HG03432 (cell line): Measurements from ENCODE around the gene CLCNKA.
"Not testable (repeated sequence)": the region's sequence is repeated elsewhere in the genome, so short reads cannot be mapped to it uniquely, and the experiment has no call there.

Source experiments
- ATAC-seq: cut with Tn5 transposase; IDR thresholded peaks from one replicate; pipeline ENCODE4 v1.9.1; 2021; ENCODE audit warnings: mild to moderate bottlenecking, moderate library complexity; ENCODE audit not compliant: unreplicated experiment

CLCNKA gene

DNA sequence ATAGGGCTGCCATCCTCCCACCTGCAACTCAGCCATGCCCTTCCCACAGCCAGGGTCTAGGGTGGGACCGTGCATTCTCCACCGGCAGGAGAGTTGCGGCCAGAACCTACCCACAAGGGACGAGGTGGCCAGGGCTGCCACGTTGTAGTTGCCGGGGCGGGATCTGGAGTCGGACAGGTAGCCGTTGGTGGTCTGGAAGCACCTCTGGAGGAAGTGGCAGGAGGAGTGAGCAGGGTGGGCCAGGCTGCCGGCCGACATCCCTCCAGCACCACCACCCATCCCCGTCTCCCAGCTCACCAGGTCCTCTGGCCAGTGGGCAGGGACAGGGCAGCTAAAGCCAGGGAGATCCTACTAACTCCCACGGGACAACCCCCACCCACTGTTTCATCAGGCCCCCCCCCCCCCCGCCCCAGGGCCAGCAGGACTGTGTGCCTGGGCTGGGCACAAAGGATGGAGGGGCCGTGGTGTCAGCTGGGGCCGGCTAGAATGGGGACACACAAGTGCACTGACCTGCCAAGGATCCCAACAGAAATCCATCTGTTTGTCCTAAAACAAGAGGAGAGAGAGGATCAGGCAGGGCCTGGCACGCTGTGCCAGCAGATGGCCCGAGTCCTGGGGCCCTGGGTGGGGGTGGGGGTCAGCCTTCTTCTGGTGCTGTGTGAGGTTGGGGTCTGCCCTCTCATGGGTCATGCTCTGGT is 40.3 kb downstream of the CLCNKA start:
- ATAC-seq, result not testable (repeated sequence)

DNA sequence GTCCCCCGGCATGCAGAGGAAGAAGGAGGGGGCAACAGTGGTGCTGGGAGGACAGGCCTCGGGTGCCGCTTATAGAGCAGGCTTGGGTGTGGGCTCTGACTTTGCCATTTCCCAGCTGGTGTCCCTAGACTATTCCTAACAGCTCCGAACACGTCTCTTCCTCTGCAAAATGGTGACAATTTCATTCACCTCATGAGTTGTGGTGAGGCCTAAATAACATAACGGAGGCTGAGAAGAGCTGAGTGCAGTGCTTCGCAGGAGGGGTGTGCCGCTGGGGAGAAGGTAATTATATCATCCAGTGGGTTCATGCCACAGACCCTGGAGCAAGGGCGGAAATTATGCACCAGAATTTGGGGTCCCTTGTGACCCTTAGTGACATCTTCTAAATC is 40.8 kb downstream of the CLCNKA start:
- ATAC-seq, result not testable (repeated sequence)

GRCh38 chr1:16063226-16063829 is 41.5 kb downstream of the CLCNKA start:
- no peak for ATAC-seq

- no peak for ATAC-seq
Observed at GRCh38 chr1:16063921-16064320, 42.1 kb downstream of the CLCNKA start.

GRCh38 chr1:16064536-16065268 is 42.9 kb downstream of the CLCNKA start:
- ATAC-seq, result no peak

GRCh38 chr1:16065269-16065576 is 43.4 kb downstream of the CLCNKA start:
- ATAC-seq, result no peak

GRCh38 chr1:16066245-16066644 is 44.4 kb downstream of the CLCNKA start:
- ATAC-seq, result no peak

DNA sequence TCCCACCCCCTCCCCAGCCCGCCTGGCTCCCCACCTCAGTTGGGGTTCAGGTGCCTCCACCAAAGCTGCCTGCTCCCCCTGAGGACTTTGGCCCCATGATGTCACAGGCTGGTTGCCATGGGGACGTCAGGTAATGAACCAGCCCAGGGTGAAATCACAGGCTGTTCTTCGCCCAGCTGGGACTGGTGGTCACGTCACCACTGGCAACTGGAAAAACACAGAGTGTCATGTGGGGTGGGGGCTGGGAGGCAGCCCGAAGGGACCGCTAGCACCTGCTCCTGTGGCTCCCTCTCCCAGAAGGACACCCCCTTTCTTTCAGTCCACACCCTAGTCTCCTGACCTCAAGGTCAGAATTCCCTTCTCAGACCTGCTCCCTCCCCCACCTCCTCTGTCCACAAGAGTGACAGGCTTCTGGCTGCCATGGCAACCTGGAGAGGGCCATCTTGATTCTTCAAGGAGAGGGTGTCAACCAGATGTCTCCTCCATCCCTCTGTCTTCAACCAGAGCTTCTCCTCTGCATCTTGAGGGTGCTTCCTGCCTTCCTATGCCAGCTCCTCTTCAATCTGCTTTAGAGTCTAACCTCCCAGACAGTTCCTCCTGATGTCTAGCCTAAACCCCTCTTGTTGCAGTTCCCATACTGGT is 45.4 kb downstream of the CLCNKA start:
- ATAC-seq, result no peak

GRCh38 chr1:16067933-16068332 is 46.1 kb downstream of the CLCNKA start:
- ATAC-seq, result no peak

DNA sequence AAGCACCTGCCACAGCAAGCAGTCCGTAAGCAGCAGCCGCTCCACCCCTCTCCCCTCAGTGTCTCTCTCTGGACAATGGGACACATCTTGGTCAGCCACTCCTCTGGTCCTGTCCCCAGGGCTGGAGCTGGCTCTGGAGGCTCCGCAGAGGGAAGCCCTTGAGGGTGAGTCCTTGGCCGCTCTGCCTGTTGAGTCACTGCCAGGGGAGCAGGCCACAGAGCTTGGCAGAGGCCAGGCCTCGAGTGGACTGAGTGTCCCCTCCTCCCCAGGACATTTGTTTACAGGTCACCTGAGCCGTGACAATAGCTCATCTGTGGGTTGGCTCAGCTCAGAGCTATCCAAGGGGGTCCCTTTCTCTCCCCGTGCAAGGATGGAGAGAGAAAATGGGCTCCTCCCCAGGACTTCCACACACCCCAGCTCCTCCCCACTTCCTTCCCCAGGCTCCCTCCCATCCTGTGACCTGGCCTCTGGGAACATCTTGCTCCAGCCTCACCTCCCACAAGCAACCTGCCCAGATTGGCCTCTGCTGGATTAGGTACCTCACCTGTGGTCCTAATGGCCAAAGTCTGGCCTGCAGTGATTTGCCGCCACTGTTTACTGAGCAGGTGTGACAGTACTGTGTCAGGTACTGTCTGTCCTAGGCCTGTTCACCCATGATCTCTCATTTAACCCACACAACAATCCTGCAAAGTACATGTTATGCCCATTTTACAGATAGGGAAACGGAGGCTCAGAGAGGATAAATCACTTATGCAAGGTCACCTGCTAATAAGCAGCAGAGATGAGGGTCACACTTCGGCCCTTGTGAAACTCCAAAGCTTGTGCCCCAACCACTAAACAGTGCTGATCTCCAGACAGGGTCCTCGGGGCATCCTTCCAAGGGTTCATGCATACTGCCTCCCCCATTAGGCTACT is 46.8 kb downstream of the CLCNKA start:
- ATAC-seq, result no peak

GRCh38 chr1:16070640-16071355 is 49.0 kb downstream of the CLCNKA start:
- ATAC-seq, result no peak

- no peak for ATAC-seq
Observed at GRCh38 chr1:16071614-16072013, 49.8 kb downstream of the CLCNKA start.

DNA sequence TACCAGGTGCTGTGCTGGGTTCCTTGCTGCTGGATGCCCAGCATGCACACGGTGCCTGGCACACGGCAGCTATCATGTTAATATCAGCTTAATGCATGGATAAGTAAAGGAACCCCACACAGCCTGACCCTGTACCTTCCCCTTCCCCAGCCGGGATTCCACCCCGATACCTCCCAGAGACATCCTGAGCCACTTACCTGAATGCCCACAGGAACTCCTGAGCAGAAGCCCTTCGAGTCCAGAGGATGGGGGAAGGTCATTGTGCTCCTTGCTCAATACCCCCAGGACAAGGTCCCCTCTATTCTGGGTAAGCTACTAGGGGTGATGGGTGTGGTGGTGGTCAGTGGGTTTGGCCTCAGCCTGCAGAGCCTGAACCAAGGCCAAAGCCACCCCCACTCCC is 50.3 kb downstream of the CLCNKA start:
- no peak for ATAC-seq

- ATAC-seq, result no peak
Observed at GRCh38 chr1:16072616-16073484, 51.0 kb downstream of the CLCNKA start.

DNA sequence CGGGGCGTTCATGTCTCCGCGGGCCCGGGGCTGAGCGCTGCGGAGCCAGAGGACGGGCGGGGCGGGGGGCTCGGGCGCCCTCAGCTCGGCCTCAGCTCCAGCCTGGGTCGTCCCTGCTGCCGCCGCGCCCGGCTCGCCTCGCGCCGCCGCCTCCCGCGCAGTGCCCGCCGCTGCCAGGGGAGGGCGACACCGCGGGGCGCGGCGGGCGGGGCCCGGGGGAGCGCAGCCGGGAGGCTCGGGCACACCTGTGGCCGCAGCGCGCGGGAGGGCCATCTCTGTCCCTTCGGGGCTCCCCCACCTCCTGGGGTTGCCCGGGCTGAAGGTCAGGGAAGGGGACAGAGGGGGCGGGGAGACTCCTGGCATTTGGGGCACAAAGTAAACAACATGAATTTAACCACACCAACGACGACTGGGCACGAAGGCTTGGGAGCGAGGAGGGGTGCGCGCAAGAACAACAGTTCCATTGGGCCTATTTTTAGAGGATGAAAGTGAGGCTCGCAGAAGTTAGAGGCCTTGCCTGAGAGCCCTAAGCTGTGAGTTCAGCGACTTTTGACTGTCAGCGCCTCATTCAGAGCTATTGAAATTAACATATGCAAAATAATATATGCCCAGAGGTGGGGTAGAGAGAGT is 51.8 kb downstream of the CLCNKA start, which contains the start of gene FAM131C:
TSS of gene FAM131C (minus strand) at position 162 of the 630 bp plus-strand sequence. CDS start 209 bp downstream, outside the sequence.
- ATAC-seq, result no peak

- no peak for ATAC-seq
Observed at GRCh38 chr1:16074217-16074616, 52.4 kb downstream of the CLCNKA start.

DNA sequence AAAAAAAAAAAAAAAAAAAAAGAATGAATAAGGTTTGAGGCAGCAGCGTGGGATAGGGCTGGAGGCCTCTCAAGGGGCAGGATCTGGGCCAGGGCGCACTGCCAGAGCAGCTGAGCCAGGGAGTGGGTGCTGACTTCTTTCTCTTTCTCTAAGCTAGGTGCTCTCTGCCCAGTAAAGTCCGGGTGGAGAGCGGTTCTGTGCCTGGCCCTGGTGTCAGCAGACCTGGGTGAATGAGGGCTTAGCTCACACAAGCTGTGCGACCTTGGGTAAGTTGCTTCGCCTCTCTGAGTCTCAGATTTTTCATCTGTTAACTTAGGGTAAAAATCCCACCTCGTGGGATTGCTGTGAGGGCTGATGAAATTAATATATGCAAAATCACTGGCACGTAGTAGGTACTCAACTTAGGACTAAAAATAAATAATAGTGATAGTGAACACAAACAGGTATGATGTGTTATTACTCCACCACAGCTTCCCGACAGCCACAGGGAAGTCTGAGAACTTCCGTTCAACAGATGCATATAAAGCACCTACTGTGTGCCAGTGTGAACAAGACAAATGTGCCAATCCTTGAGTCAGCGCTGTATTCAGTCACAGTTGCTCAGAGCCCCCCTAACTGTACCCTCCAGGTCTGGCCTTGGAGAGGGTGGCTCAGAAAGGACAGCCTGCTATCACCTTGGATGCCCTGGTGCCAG is 53.6 kb downstream of the CLCNKA start:
- ATAC-seq, result no peak
